GM23338 (cell line): ENCODE measurements around the gene PPM1J. TPM values are rescaled to one million over a fixed set of nuclear protein-coding genes. Genes with fewer than 3 reads are reported as not detected.

ENCODE experiments used
- ATAC-seq: fragments of 200-7000 bp; cut with Tn5 transposase; 3 replicates; pipeline ENCODE4 v1.9.1; 2020
- DNase-seq: peaks from one replicate; pipeline ENCODE4 v3.0.0-alpha.2; 2015; ENCODE audit warnings: low spot score
- H2AFZ ChIP-seq: fragments of 200-600 bp; sonication (generic); 2 replicates; pipeline ENCODE4 v1.8.0; 2016; ENCODE audit warnings: antibody characterized with exemption, mild to moderate bottlenecking, moderate library complexity
- H3F3A ChIP-seq: fragments of 200-600 bp; sonication (generic); replicated peaks from 2 replicates; pipeline ENCODE4 v1.8.0; 2017; ENCODE audit warnings: antibody characterized with exemption, mixed run types, low read depth
- H3K27ac ChIP-seq: fragments of 200-600 bp; sonication (generic); 2 replicates; pipeline ENCODE4 v1.6.1; 2016; ENCODE audit warnings: low read depth
- H3K27me3 ChIP-seq: fragments of 200-600 bp; sonication (generic); 2 replicates; pipeline ENCODE4 v1.8.0; 2016; ENCODE audit warnings: mild to moderate bottlenecking, mixed run types, moderate library complexity; ENCODE audit not compliant: insufficient read depth
- H3K36me3 ChIP-seq: fragments of 200-600 bp; sonication (generic); 2 replicates; pipeline ENCODE4 v1.8.0; 2016; ENCODE audit warnings: mild to moderate bottlenecking; ENCODE audit not compliant: insufficient read depth
- H3K4me1 ChIP-seq: fragments of 200-600 bp; sonication (generic); 2 replicates; pipeline ENCODE4 v1.8.0; 2016; ENCODE audit warnings: mild to moderate bottlenecking, moderate library complexity; ENCODE audit not compliant: insufficient read depth
- H3K4me2 ChIP-seq: fragments of 200-600 bp; sonication (generic); 2 replicates; pipeline ENCODE4 v1.7.1; 2017; ENCODE audit warnings: mixed run types
- H3K4me3 ChIP-seq: fragments of 200-600 bp; sonication (generic); 2 replicates; pipeline ENCODE4 v1.6.1; 2016; ENCODE audit warnings: mixed run types
- H3K79me2 ChIP-seq: fragments of 200-600 bp; sonication (generic); replicated peaks from 2 replicates; pipeline ENCODE4 v1.8.0; 2017; ENCODE audit warnings: mild to moderate bottlenecking; ENCODE audit not compliant: insufficient read depth
- H3K9me2 ChIP-seq: fragments of 200-600 bp; sonication (generic); 2 replicates; pipeline ENCODE4 v1.8.0; 2017; ENCODE audit not compliant: insufficient read depth
- H4K20me1 ChIP-seq: fragments of 200-600 bp; sonication (generic); replicated peaks from 2 replicates; pipeline ENCODE4 v1.8.0; 2017; ENCODE audit warnings: mild to moderate bottlenecking; ENCODE audit not compliant: insufficient read depth
- H3K27ac Mint-ChIP-seq: 2 replicates; pipeline ENCODE4 v1.8.0; 2020; ENCODE audit warnings: inconsistent platforms, mild to moderate bottlenecking, moderate library complexity, mixed read lengths
- H3K27me3 Mint-ChIP-seq: 3 replicates; pipeline ENCODE4 v1.8.0; 2022; ENCODE audit warnings: low read depth, mild to moderate bottlenecking, moderate library complexity, mixed read lengths, inconsistent platforms; ENCODE audit not compliant: insufficient read depth, poor library complexity
- H3K36me3 Mint-ChIP-seq: 3 replicates; pipeline ENCODE4 v1.8.0; 2021; ENCODE audit warnings: low read depth, mild to moderate bottlenecking, inconsistent platforms, moderate library complexity, mixed read lengths
- H3K4me1 Mint-ChIP-seq: 3 replicates; pipeline ENCODE4 v1.8.0; 2020; ENCODE audit warnings: mild to moderate bottlenecking, inconsistent platforms, mixed read lengths
- H3K4me3 Mint-ChIP-seq: 3 replicates; pipeline ENCODE4 v1.8.0; 2021; ENCODE audit warnings: moderate library complexity, mild to moderate bottlenecking, inconsistent platforms, mixed read lengths
- H3K9me3 Mint-ChIP-seq: 3 replicates; pipeline ENCODE4 v1.8.0; 2020; ENCODE audit warnings: moderate library complexity, mild to moderate bottlenecking, inconsistent platforms, mixed read lengths
- CREB1 ChIP-seq: fragments of 250-450 bp; sonication (Bioruptor Pico); IDR thresholded peaks from 2 replicates; pipeline ENCODE4 v1.5.0; 2020; ENCODE audit warnings: low read depth, mild to moderate bottlenecking, moderate library complexity
- CTCF ChIP-seq, 2 experiments: fragments of 200-600 bp in 1 of 2; sonication (generic) in 1 of 2; conservative IDR thresholded peaks; 2 replicates each; pipeline versions ENCODE4 v1.5.1 to v1.6.1; 2016 to 2017; ENCODE audit warnings: antibody characterized with exemption in 2 of 2, low read depth in 2 of 2, mild to moderate bottlenecking in 2 of 2, moderate library complexity in 1 of 2
- ETS1 ChIP-seq: IDR thresholded peaks from 2 replicates; pipeline ENCODE4 v1.6.1; 2016; ENCODE audit warnings: antibody characterized with exemption
- EZH2 ChIP-seq: fragments of 200-600 bp; sonication (generic); IDR thresholded peaks from one replicate; pipeline ENCODE4 v1.8.0; 2017; ENCODE audit warnings: antibody characterized with exemption, mild to moderate bottlenecking, low read depth; ENCODE audit not compliant: unreplicated experiment
- EZH2phosphoT487 ChIP-seq: fragments of 200-600 bp; sonication (generic); IDR thresholded peaks from one replicate; pipeline ENCODE4 v1.8.1; 2018; ENCODE audit warnings: antibody characterized with exemption; ENCODE audit not compliant: unreplicated experiment
- JUNB ChIP-seq: IDR thresholded peaks from one replicate; pipeline ENCODE4 v1.6.1; 2016; ENCODE audit warnings: antibody characterized with exemption; ENCODE audit not compliant: unreplicated experiment
- NANOG ChIP-seq: IDR thresholded peaks from 2 replicates; pipeline ENCODE4 v1.6.1; 2016; ENCODE audit warnings: antibody characterized with exemption, borderline replicate concordance
- POLR2AphosphoS5 ChIP-seq: IDR thresholded peaks from 2 replicates; pipeline ENCODE4 v1.6.1; 2016; ENCODE audit warnings: antibody characterized with exemption, low read depth
- STAT1 ChIP-seq: IDR thresholded peaks from one replicate; pipeline ENCODE4 v1.6.1; 2016; ENCODE audit warnings: antibody characterized with exemption; ENCODE audit not compliant: unreplicated experiment
- ZNF114 ChIP-seq: fragments of 250-450 bp; sonication (Bioruptor Pico); IDR thresholded peaks from 2 replicates; pipeline ENCODE4 v1.5.0; 2020; ENCODE audit warnings: mild to moderate bottlenecking, moderate library complexity
- ZNF331 ChIP-seq: fragments of 250-450 bp; sonication (Bioruptor Pico); IDR thresholded peaks from 2 replicates; pipeline ENCODE4 v1.5.0; 2020; ENCODE audit warnings: low read depth, mild to moderate bottlenecking, moderate library complexity
- ZNF462 ChIP-seq: fragments of 250-450 bp; sonication (Bioruptor Pico); IDR thresholded peaks from 2 replicates; pipeline ENCODE4 v1.5.0; 2020; ENCODE audit warnings: mild to moderate bottlenecking, moderate library complexity
- polyA plus RNA-seq: library from polyadenylated mRNA; unstranded; fragments of >200 nt; fragmentation: Nextera tagmentation; extraction: Ambion mirVana; gene quantifications from 2 replicates; pipeline ENCODE4 v1.2.1, GENCODE V29; 2016
- total RNA-seq: library from RNA; depleted of rRNA; stranded (reverse); fragments of >200 nt; shearing (Covaris generic); gene quantifications from 2 replicates; pipeline ENCODE4 v1.2.3, GENCODE V29; 2014
- TF ChIP-seq, protein P1 (sequence below): IDR thresholded peaks from one replicate; pipeline ENCODE4 v1.6.1; 2018; ENCODE audit warnings: antibody characterized with exemption; ENCODE audit not compliant: unreplicated experiment

PPM1J gene
- total and polyA plus RNA-seq, 2 experiments from 2014 or later = 19.0 to 22.4 TPM

DNA sequence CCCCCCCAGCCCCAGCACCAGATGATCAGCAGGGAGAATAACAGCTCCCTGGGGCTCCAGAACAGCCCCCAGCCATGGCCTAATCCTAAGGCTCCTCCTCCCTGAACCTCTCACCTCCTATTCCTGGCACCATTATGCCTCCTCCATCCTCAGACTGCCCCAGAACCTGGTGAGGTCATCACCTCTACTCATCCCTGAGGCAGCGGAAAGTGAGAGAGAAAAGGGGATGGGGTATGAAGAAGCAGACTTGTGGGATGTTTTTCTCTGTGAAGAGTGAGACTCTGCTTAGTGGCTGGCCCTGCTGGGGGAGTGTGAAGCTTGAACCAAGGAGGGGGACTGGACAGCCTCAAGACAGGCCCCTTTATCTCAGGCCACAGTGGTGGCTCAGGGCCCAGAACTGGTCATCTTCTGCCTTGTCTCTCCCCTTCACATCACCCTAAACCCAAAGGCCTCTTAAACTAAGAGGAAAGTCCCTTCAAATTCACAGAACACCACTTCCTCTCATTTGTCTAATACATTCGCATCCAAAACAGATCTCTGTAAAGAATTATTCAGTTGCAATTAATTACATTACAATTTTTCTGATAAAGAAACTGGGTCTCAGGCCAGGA is 2.2 kb upstream of the PPM1J start:
- H3K9me2 ChIP-seq = no peaks in the 10 kb centered on the region
- Mint-ChIP-seq H3K27ac (no peak overlapping the region), H3K9me3 (no peaks in the 10 kb centered on the region), H3K36me3 (peaks cover 4% of the 10 kb centered on the region; the same call in 1 of the 3 replicates), H3K27me3 (peaks cover 46% of the 10 kb centered on the region), H3K4me3 (no peak overlapping the region), H3K4me1 (peaks cover 39% of the 10 kb centered on the region)
- no peak overlapping the region for H3K4me2 ChIP-seq
- TF ChIP-seq CTCF (conservative IDR thresholded peaks at IDR 0.05; ENCODE audit: low read depth in 2 of 2) (no peak), CREB1 (no peak), EZH2 (no peak), ZNF114 (CRISPR knock-in tag) (no peak), ZNF462 (CRISPR knock-in tag) (no peak), STAT1 (no peak), POLR2AphosphoS5 (no peak), ETS1 (no peak), JUNB (no peak), EZH2phosphoT487 (no peak), NANOG (no peak), ZNF331 (CRISPR knock-in tag) (no peak)
- TF ChIP-seq, protein P1, sequence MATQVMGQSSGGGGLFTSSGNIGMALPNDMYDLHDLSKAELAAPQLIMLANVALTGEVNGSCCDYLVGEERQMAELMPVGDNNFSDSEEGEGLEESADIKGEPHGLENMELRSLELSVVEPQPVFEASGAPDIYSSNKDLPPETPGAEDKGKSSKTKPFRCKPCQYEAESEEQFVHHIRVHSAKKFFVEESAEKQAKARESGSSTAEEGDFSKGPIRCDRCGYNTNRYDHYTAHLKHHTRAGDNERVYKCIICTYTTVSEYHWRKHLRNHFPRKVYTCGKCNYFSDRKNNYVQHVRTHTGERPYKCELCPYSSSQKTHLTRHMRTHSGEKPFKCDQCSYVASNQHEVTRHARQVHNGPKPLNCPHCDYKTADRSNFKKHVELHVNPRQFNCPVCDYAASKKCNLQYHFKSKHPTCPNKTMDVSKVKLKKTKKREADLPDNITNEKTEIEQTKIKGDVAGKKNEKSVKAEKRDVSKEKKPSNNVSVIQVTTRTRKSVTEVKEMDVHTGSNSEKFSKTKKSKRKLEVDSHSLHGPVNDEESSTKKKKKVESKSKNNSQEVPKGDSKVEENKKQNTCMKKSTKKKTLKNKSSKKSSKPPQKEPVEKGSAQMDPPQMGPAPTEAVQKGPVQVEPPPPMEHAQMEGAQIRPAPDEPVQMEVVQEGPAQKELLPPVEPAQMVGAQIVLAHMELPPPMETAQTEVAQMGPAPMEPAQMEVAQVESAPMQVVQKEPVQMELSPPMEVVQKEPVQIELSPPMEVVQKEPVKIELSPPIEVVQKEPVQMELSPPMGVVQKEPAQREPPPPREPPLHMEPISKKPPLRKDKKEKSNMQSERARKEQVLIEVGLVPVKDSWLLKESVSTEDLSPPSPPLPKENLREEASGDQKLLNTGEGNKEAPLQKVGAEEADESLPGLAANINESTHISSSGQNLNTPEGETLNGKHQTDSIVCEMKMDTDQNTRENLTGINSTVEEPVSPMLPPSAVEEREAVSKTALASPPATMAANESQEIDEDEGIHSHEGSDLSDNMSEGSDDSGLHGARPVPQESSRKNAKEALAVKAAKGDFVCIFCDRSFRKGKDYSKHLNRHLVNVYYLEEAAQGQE = no peak
- no peak overlapping the region for H2AFZ ChIP-seq
- H3K79me2 ChIP-seq = no peaks in the 10 kb centered on the region
- no peak for ATAC-seq
- H3F3A ChIP-seq = peaks cover 11% of the 10 kb centered on the region
- DNase-seq = no peak
- no peak overlapping the region for H3K4me3 ChIP-seq
- no peaks in the 10 kb centered on the region for H4K20me1 ChIP-seq
- peaks cover 16% of the 10 kb centered on the region for H3K4me1 ChIP-seq
- no peak overlapping the region for H3K27ac ChIP-seq
- no peaks in the 10 kb centered on the region for H3K36me3 ChIP-seq
- peaks cover 64% of the 10 kb centered on the region for H3K27me3 ChIP-seq
